ENCODE results near the gene ERF. TPM values are rescaled to one million over a fixed set of nuclear protein-coding genes. Genes with fewer than 3 reads are reported as not detected.

The ERF gene
- total RNA-seq, 1 experiment from 2014 or later = 43.6 TPM

DNA sequence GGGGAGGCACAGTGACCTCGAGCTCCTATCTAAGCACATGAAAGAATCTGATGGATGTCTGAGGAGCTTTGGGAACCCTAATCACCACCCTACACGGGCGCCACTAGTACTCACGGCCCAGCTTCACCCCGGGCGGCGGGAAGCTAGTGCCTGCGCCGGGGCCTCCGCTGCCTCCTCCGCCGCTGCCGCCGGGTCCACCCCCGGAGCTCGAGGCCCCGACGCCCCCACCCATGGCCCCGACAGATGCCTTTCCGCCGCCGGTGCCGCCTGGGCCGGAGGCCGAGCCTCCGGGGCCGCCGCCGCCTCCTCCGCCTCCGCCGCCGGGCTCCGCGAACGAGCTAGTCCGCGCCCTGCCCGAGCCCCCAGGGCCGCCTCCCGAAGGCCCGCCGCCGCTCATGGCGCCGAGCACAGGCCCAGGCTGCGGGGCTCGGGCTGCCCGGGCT, 12.8 kb downstream of the ERF start:
- DNase-seq (ENCODE audit: low spot score) = no peak

DNA sequence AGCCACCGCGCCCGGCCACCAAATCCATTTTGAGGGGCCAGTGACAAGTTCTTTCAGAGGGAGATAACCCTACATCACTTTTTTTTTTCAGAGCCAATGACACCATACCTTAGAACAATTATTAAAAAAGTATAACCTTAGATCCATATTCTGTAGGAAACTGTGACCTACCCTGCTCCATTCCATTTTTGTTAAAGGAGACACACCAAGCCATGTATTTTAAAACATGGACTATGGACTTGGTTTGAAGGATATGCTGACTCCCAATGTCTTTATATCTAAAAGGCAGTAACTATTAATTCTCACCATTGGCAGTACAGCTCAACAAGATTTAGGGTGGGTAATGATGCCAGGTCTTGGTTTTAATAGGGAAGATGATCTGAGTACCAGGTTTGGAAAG, 13.6 kb downstream of the ERF start:
- no peak for DNase-seq (ENCODE audit: low spot score)

DNA sequence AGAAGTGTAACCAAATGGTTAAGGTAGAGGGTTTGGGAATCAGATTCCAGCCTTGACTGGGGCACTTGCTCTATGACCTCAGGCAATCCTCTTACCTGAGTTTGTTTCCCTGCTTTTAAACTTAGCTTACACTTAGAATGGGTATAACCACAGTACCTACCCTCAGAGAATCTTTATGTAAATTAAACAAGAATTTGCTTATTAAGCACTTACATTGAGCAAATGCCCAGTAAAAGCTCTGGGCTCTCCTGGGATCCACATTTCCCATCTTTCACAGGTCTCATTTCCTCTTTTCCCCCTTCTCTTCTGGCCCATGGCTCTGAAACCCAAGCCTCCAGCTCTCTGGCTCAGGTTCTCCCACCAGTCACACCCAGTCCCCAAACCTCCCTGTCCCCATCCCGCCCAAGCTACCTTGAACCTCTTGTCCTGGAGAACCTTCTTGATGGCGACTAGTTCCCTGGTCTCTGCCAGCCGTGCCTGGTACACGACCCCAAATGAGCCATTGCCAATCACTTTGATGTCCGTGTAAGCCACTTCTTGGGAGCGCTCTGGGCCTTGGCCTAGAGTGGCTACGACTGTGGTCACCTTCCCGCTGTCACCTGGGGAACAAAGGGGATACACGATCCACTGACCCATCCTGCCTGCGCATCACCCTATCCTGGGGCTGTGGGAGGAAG, 15.2 kb downstream of the ERF start:
- no peak for DNase-seq (ENCODE audit: low spot score)

DNA sequence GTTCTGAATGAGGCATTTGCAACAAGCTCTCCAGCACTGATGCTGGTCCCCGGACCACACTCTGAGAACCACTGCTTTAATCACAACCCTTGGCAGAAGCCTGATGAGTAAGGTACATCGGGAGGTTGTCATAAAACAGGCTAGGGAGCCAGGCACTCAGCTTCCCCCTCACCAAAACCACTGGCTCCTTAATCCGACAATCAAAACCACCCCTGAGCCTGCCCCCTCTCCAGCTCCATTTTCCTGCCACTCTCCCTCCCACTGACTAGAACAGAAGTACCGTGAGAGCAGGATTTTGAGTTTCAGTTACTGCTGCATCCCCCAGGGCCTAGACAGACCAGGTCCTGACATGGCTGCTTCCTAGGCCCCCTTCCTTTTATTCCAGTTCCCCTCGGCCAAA, 19.7 kb downstream of the ERF start:
- no peak for DNase-seq (ENCODE audit: low spot score)

DNA sequence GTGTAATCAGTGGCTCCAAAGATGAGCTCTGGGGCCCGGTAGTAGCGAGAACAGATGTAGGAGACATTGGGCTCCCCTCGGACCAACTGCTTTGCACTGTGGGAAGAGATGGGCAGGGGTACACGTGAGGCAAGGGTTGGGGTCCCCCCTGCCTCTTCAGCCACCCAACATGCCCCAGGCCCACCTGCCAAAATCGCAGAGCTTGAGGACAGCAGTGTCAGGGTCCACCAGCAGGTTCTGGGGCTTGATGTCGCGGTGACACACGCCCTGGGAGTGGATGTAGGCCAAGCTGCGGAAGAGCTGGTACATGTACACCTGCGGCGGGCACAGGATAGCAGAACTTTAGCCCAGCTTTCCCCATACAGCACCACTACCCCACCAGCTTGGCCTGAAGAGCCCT, 20.6 kb downstream of the ERF start:
- DNase-seq (ENCODE audit: low spot score) = no peak

DNA sequence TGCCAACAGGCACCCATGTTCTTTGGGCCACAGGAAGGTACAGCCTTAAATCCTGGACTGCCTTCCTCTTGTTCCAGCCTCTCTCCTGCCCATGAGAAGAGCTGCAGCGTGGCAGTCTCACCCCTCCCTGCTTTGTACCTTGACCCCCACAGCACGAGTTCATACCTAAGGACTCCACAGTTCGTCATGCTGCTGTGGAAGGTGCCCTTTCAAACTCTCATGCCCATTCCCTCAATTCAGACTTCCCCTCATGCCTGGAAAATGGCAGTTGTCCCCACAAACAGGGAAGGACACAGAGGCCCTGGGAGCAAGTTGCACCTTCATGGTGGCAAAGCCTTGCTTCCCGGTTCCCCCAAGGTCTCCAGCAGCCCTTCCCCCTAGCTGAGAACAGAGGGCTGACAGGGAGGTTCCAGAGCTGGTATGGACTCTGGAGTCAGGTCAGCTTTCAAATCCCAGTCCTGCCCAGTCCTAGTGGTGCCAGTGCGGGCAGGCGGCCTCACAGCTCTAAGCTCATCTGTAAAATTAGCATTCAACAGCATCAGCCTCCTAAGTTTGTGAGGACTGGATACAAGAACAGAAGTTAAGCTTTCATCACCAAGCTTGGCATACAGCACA, 21.1 kb downstream of the ERF start:
- DNase-seq (ENCODE audit: low spot score) = no peak

DNA sequence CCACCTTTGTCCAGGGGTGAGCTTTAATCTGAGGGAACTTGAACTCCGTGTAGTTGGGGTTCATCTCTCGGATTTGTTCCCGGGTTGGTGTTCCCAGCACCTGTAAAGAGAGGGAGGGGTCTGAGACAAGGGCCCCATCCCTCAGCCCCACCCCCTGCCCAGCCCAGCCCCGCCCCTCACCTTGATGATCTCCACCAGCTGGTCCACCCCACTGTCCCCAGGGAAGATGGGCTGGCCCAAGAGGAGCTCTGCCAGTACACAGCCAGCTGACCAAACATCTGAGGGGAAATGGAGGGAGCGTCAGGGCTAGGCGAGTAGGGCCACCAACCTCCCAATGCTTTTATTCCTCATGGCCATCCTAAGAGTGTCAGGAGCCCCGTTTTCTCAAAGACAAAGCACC, 21.8 kb downstream of the ERF start:
- no peak for DNase-seq (ENCODE audit: low spot score)

DNA sequence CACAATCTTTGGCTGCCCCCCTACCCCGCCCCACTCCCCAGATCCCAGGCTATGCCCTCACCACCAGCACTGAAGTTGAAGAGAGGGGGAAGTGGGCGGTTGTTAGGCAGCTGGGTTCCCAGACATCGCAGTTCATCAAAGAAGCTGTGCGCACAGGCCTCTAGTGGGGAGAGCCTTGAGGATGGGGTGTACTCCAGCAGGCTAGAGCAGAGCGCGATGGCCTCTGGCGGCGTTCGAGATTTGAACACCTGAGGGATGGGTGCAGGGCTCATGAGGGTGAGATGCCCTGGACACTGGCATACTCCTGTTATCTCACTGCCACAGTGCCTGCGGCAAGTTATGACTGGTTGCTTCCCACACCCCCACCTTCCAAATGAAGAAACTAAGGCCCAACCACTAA, 22.5 kb downstream of the ERF start:
- DNase-seq (ENCODE audit: low spot score) = no peak

DNA sequence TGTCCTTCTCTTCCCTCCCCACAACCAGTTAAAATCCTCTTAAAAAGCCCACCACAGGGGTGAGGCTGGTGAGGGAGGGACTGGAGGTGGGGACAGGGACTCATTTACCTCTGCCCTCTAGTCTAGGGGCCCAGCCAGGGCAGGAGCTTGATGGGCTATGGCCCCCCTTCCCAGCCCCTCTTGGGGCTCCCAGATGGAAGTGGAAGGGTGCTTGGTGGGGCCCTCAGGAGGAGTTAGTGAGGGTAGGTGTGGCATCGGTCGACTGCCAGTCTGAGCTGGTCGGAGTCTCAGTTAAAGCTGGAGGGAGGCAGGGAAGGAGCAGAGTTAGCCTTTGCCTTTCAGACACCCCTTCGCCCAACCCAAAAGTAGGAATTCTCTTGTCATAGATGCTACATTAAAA, 24.4 kb downstream of the ERF start:
- DNase-seq (ENCODE audit: low spot score) = no peak

DNA sequence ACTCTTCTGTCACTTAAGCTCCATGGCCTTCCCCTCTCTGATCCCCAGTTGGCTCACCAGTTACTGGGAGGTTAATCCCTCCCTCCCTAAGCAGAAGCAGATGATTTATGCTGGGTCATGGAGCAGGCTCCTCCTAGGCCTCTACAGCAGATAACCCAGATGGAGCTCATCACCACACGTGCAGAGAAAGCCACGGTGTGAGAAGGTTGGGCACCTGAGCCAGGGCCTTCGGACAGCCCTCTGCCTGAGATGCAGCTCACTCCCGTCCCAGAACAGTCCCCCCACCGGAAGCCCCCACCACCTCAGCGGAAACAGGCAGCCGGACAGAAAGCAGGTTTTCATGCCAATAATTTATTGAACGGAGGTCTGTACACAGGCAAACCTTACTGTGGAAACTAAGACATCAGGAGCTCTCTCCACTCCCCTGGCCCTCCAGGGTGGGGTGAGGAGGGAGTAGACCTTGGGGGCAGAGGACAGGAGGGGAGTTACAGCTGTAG, 25.0 kb downstream of the ERF start:
- peak; percentile 51 for DNase-seq (ENCODE audit: low spot score)

DNA sequence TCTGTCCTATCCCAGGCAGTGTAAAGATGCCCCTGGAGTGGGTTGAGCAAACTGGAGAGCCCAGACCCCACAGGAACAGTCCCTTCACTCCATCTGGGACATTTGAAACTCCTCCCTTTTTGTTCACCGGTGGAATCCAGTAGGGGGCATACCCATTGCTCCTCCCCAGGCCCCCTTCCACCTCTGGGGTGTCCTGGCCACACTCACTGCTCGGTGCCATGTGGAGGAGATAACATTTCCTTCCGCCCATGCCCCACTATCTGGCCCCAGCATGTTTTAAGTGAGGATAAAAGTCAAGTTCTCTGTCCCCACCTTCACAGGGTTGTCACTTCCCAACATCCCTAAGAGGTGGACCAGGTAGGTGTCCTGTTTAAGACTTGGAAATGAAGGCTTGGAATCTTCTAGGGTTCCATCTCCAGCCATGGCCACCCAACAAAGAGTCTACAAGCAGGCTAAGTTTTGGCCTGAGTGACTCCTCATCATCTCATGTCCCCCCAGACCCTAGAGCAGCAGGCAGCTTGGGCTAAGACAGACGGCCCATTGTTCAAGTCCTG, 25.6 kb downstream of the ERF start:
- no peak for DNase-seq (ENCODE audit: low spot score)

DNA sequence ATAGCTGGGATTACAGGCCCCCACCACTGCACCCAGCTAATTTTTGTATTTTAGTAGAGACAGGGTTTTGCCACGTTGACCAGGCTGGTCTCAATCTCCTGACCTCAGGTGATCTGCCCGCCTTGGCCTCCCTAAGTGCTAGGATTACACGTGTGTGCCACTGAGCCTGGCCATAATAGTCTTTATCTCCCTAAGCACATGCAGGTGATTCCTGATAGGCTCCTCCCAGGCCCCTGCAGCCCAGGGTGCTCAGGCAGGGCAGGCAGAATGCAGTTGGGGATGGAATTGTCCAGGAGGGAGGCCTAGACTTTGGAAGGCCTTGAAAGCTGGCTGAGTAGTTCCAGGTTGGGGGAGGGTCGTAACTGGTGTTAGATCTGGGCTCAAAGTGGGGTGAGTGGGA, 26.3 kb downstream of the ERF start:
- DNase-seq (ENCODE audit: low spot score) = no peak

DNA sequence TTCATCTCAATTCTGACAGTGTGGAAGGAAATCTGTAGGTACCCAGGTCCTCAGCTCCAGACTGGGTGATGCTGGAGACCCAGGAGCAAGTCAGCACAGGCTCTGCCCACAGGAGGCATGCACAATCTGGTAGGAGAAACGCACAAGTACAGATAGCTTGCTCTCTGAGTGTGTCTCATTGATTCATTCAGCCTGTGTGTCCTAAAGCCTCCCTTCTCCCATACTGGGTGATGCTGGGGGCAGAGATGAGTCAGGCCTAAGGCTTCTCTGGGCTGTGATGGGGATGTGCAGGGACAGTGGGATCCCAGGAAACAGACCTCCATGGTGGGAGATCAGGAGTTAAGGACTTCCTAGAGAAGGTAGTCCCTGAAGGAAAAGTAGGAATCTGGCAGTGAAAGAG, 28.0 kb downstream of the ERF start:
- DNase-seq (ENCODE audit: low spot score) = no peak

DNA sequence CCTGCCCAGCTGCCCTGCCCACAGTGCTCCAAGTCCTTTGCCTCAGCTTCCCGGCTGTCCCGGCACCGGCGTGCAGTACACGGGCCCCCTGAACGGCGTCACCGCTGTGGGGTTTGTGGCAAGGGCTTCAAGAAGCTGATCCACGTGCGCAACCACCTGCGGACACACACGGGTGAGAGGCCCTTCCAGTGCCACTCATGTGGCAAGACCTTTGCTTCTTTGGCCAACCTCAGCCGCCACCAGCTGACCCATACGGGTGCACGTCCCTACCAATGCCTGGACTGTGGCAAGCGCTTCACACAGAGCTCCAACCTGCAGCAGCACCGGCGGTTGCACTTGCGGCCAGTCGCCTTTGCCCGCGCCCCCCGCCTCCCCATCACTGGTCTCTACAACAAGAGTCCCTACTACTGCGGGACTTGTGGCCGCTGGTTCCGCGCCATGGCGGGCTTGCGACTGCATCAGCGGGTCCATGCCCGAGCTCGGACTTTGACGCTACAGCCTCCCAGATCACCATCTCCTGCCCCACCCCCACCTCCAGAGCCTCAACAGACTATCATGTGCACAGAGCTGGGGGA, 29.1 kb downstream of the ERF start:
- DNase-seq (ENCODE audit: low spot score) = no peak

DNA sequence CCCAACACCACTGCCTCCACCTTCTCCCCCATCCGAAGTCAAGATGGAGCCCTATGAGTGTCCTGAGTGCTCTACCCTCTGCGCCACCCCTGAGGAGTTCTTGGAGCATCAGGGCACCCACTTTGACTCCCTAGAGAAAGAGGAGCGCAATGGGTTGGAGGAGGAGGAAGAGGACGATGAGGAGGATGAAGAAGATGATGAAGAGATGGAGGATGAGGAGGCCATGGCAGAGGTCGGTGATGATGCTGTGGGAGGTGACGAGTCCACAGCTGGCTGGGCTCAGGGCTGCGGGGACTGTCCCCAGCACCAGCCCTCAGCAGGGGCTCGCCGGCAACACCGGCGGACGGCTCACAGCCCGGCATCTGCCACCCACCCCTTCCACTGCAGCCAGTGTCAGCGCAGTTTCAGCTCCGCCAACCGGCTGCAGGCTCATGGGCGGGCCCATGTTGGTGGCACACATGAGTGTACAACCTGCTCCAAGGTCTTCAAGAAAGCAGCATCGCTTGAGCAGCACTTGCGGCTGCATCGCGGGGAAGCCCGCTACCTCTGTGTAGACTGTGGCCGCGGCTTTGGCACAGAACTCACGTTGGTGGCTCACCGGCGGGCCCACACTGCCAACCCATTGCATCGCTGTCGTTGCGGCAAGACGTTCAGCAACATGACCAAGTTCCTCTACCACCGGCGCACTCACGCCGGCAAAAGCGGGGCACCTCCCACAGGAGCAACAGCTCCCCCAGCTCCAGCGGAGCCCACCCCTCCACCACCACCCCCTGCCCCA, 29.8 kb downstream of the ERF start:
- DNase-seq (ENCODE audit: low spot score) = no peak

DNA sequence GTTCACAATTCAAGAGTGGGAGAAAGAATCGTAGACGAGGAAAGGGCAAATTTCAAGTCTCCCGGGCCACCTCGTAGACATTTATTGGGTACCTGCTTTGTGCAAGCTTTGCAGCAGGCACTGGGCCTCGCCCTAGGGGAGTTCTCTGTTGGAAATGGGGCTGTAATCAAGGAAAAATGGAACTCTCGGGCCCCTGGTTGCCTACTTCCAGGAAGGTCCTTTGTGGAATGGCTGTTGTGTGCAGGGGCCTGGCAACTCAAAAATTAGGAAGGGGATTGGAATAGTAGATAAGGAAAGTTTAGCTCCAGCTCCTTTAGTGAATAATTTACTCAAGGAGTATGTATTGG, 34.2 kb downstream of the ERF start:
- DNase-seq (ENCODE audit: low spot score) = no peak

DNA sequence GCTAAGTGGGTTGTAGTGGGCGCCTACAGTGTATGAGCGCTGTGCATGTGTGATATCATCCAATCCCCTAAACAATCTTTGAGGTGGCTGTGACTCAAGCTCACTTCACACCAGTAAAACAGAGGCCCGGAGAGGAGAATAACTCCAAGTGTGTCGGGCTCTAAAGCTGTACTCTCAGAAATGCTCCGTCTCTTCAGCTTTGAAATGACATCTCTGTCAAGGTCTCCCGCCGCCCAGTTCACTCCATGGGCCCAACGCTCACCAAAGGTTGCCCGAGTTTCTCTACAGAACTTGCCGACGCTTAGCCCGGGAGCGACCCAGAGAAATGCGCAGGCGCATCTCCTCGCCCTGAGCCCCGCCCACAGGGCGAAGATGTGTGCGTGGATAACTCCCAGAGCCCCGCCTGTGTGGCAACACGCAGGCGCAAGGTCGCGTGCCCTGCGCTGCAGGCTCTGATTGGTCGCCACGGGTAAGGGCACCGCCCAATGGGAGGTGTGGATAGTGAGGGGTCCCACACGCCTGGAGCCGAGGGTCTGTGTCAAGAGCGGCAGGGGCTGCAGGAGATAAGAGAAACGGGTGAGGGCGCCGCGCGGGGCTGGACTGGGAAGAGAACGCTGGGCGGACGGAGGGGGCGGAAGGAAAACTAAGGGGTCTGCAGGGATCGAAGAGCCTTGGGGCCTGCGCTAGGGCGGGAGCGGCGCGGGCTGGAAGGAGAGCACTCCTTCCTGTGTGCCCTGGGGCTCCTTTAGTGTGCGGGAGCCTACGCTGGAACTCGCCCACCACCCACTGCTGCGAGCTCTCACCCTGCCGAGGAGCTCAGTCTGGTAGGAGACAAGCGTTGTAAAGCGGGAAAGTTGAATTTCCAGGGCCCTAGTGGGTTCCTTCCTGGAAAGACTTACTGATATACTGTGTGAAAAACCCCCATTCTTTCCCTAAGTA, 34.8 kb downstream of the ERF start, which contains the start of gene ZNF526:
Gene ZNF526, plus strand, starts transcription at position 501 of the 939 bp plus-strand sequence. CDS start 4,092 bp downstream, outside the sequence.
- DNase-seq (ENCODE audit: low spot score) = peak; percentile 96

DNA sequence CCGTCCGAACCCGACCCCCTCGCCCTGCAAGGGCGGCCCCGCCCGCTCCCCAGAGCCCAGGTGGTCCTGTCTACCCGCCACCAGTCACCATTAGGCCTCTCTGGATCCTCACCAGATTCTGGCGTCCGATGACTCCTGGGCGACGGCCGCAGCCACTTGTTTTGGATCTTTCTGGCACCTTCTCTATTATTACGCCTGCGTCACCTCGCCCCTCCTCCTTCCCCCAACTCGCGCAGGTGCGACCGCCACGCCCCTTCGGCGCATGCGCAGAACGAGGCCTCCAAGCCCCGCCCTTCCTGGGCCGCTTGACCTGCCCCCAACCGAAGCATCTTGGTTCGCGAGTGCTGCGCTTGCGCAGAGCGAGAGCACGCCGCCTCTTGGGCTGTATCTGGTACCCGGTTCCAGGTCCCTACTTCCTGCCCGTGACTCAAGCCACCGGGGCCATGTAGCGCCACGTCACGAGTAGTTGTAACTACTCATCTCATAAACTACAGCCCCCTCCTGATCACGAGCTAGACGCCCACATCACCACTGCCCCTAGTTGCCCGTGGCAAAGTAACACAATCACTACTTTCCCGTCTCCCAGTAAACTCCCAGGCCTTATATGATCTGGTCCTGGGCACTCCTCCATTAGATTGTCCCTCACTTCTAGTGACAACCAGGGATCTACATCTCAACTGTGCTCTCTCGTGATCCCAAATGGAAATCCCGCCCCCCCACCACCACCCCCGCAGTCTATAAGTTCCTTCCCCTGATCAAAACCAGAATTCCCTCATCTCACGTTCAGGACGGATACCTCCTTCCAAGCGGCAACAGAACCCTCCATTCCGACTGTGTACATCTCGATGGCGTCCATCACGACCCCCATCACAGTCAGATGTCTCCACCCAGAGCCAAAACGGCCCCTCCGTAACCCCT, 37.1 kb downstream of the ERF start, which contains the start of gene DEDD2:
Gene DEDD2, minus strand, starts transcription at position 158 of the 918 bp plus-strand sequence. CDS start 670 bp downstream, outside the sequence.
- peak; percentile 98 for DNase-seq (ENCODE audit: low spot score)

DNA sequence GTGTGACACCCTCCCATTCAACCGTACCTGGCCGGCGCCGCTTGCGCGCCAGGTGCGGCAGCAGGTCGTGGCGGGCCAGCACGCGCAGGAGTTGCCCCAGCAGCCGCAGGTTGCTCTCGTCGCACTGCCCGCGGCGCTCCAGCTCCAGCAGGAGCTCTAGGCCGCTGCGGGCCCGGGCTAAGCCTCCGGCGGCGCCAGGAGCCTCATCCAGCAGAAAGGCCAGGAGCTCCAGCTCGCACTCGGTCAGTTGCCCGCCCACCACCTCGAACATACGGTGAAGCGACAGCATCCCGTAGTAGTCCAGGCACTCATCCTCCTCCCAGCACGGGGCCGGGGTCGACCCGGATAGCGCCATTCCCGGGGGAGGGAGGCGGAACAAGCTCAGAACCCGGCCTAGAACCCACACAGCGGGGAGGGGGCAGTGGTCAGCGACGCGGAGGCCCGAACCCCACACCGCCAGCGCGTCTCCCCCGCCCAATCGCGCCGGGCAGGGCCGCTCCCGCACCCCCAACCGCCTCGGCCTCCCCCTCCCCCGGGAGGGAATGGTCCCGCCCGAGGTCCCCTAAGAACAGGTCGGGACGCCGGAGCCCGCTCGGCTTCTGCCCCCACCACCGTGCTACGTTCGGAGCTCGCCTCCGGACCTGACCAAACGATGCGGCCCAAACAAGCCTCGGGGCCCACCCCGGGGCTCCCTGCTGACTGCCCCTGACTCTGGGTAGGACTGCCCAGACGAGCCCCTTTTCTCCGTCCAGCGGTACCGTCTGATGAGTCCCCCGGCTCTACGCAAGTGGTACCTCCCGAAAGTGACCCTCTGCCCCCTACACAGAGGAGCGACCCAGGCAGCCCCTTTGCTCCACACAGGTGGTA, 38.0 kb downstream of the ERF start:
- peak; percentile 22 for DNase-seq (ENCODE audit: low spot score)
